ENCODE data around the gene MAPKAPK5. TPM values are rescaled to one million over a fixed set of nuclear protein-coding genes. Genes with fewer than 3 reads are reported as not detected.
A peak's percentile ranks its signal among the peaks of the same experiment; 100 is the strongest.
"Not testable (repeated sequence)": the region's sequence is repeated elsewhere in the genome, so short reads cannot be mapped to it uniquely, and the experiment has no call there.

Gene MAPKAPK5
- total and polyA plus RNA-seq, 3 experiments from 2014 or later = 47.6 to 72.1 (median 69.8) TPM

- POLR2A ChIA-PET; CTCF ChIA-PET; H3K4me1 ChIP-seq (ENCODE audit: insufficient read depth, low read length); H3K27ac ChIP-seq (ENCODE audit: low read depth, low read length); H3K36me3 ChIP-seq (ENCODE audit: insufficient read depth, low read length); H3K9me3 Mint-ChIP-seq; H3K27me3 ChIP-seq (ENCODE audit: insufficient read depth, low read length, poor library complexity, severe bottlenecking); H3K4me3 ChIP-seq (ENCODE audit: low read length); H3K27me3 Mint-ChIP-seq; H3K9me3 ChIP-seq (ENCODE audit: low read length): not testable (repeated sequence)
- H3K4me1 Mint-ChIP-seq = peaks cover 22 to 37% (median 31%) of the 10 kb centered on the region in 3 donors
- H3K36me3 Mint-ChIP-seq = peaks cover 0 to 18% (median 5%) of the 10 kb centered on the region in 3 donors
- H3K27ac Mint-ChIP-seq = peak overlapping the region in 5 of 8 donors; percentile 7 to 77 (median 24)
- peak overlapping the region in 3 of 7 donors; percentile 26 to 47 (median 27) for H3K4me3 Mint-ChIP-seq
- peak in 3 of 5 donors; percentile 33 to 58 (median 57) for DNase-seq
These were observed 7.2 kb upstream of the MAPKAPK5 start for GRCh38 chr12:111834740-111835386.

- H3K27me3 Mint-ChIP-seq; H3K9me3 ChIP-seq (ENCODE audit: low read length); POLR2A ChIA-PET; H3K9me3 Mint-ChIP-seq; H3K27me3 ChIP-seq (ENCODE audit: insufficient read depth, low read length, poor library complexity, severe bottlenecking); H3K4me3 ChIP-seq (ENCODE audit: low read length); DNase-seq; H3K36me3 ChIP-seq (ENCODE audit: insufficient read depth, low read length); H3K27ac ChIP-seq (ENCODE audit: low read depth, low read length): not testable (repeated sequence)
- H3K36me3 Mint-ChIP-seq = peaks cover 0 to 25% (median 5%) of the 10 kb centered on the region in 3 donors
- CTCF ChIA-PET = interaction anchor here (0.9 kb wide), 1 partner anchor 23 kb away, joined by 3 read pairs; no protein-coding TSS in a partner anchor
- peaks cover 14% of the 10 kb centered on the region for H3K4me1 ChIP-seq (ENCODE audit: insufficient read depth, low read length)
- H3K4me1 Mint-ChIP-seq = peaks cover 30 to 45% (median 39%) of the 10 kb centered on the region in 3 donors
- peak overlapping the region in 2 of 8 donors; percentile 27 to 56 for H3K27ac Mint-ChIP-seq
- H3K4me3 Mint-ChIP-seq = peak overlapping the region in 1 of 7 donors; percentile 58
These were observed 6.4 kb upstream of the MAPKAPK5 start for GRCh38 chr12:111835531-111836181.

- CTCF ChIA-PET = no interaction called here
- no peak overlapping the region for H3K27ac ChIP-seq (ENCODE audit: low read depth, low read length)
- POLR2A ChIA-PET = interaction anchor here (0.5 kb wide), 1 partner anchor 18 kb away, joined by 6 read pairs; no protein-coding TSS in a partner anchor
- H3K9me3 ChIP-seq (ENCODE audit: low read length) = no peaks in the 10 kb centered on the region
- no peak for DNase-seq
- peaks cover 24% of the 10 kb centered on the region for H3K4me1 ChIP-seq (ENCODE audit: insufficient read depth, low read length)
- peaks cover 0 to 2% of the 10 kb centered on the region in 2 donors for H3K27me3 Mint-ChIP-seq
- no peaks in the 10 kb centered on the region for H3K9me3 Mint-ChIP-seq
- H3K4me1 Mint-ChIP-seq = peaks cover 49 to 65% (median 58%) of the 10 kb centered on the region in 3 donors
- H3K27me3 ChIP-seq (ENCODE audit: insufficient read depth, low read length, poor library complexity, severe bottlenecking) = no peaks in the 10 kb centered on the region
- no peak overlapping the region for H3K4me3 ChIP-seq (ENCODE audit: low read length)
- H3K36me3 Mint-ChIP-seq = peaks cover 0 to 39% (median 7%) of the 10 kb centered on the region in 3 donors
- H3K36me3 ChIP-seq (ENCODE audit: insufficient read depth, low read length) = peaks cover 10% of the 10 kb centered on the region
- peak overlapping the region in 4 of 7 donors; percentile 3 to 99 (median 15) for H3K4me3 Mint-ChIP-seq
- H3K27ac Mint-ChIP-seq = peak overlapping the region in 2 of 8 donors; percentile 29 to 99
These were observed 3.7 kb upstream of the MAPKAPK5 start for GRCh38 chr12:111838353-111838752.

GRCh38 chr12:111840807-111841206 is 1.2 kb upstream of the MAPKAPK5 start:
- Mint-ChIP-seq H3K9me3 (no peaks in the 10 kb centered on the region), H3K36me3 (peaks cover 0 to 49% (median 7%) of the 10 kb centered on the region in 3 donors), H3K27me3 (peaks cover 0 to 2% of the 10 kb centered on the region in 2 donors), H3K4me3 (peak overlapping the region; percentile 94 to 100 (median 99)), H3K27ac (peak overlapping the region; percentile 98 to 100 (median 99)), H3K4me1 (peaks cover 56 to 74% (median 69%) of the 10 kb centered on the region in 3 donors)
- peak overlapping the region; percentile 87 for H3K4me3 ChIP-seq (ENCODE audit: low read length)
- CTCF ChIA-PET = interaction anchor here (0.7 to 2.1 kb wide), 4 partner anchors 14 to 543 kb away, joined by 3 to 8 read pairs (median 5); no protein-coding TSS in a partner anchor
- peak overlapping the region; percentile 88 for H3K27ac ChIP-seq (ENCODE audit: low read depth, low read length)
- peaks cover 40% of the 10 kb centered on the region for H3K4me1 ChIP-seq (ENCODE audit: insufficient read depth, low read length)
- no peaks in the 10 kb centered on the region for H3K27me3 ChIP-seq (ENCODE audit: insufficient read depth, low read length, poor library complexity, severe bottlenecking)
- no peaks in the 10 kb centered on the region for H3K9me3 ChIP-seq (ENCODE audit: low read length)
- no peak for DNase-seq
- peaks cover 10% of the 10 kb centered on the region for H3K36me3 ChIP-seq (ENCODE audit: insufficient read depth, low read length)
- POLR2A ChIA-PET = interaction anchor here (0.6 kb wide), 1 partner anchor 1758 kb away, joined by 3 read pairs; no protein-coding TSS in a partner anchor

GRCh38 chr12:111841236-111841749 is 735 bp upstream of the MAPKAPK5 start:
- Mint-ChIP-seq H3K4me1 (peaks cover 54 to 73% (median 71%) of the 10 kb centered on the region in 3 donors), H3K27me3 (peaks cover 0 to 2% of the 10 kb centered on the region in 2 donors), H3K27ac (peak overlapping the region; percentile 98 to 100 (median 99)), H3K9me3 (no peaks in the 10 kb centered on the region), H3K4me3 (peak overlapping the region; percentile 94 to 100 (median 99)), H3K36me3 (peaks cover 0 to 52% (median 7%) of the 10 kb centered on the region in 3 donors)
- ChIA-PET POLR2A (interaction anchor here (0.6 to 1.1 kb wide), 3 partner anchors 268 to 1758 kb away, joined by 3 read pairs; partner anchors contain the start of gene TRAFD1), CTCF (interaction anchor here (0.7 to 2.1 kb wide), 6 partner anchors 14 to 543 kb away, joined by 3 to 8 read pairs (median 4); partner anchors contain the start of gene ERP29)
- peak overlapping the region; percentile 88 for H3K27ac ChIP-seq (ENCODE audit: low read depth, low read length)
- no peaks in the 10 kb centered on the region for H3K27me3 ChIP-seq (ENCODE audit: insufficient read depth, low read length, poor library complexity, severe bottlenecking)
- H3K4me3 ChIP-seq (ENCODE audit: low read length) = peak overlapping the region; percentile 87
- H3K4me1 ChIP-seq (ENCODE audit: insufficient read depth, low read length) = peaks cover 40% of the 10 kb centered on the region
- H3K9me3 ChIP-seq (ENCODE audit: low read length) = no peaks in the 10 kb centered on the region
- DNase-seq = peak in 1 of 5 donors; percentile 3
- H3K36me3 ChIP-seq (ENCODE audit: insufficient read depth, low read length) = peaks cover 10% of the 10 kb centered on the region

GRCh38 chr12:111842556-111843396 is 748 bp downstream of the MAPKAPK5 start:
- Histone ChIP-seq H3K4me1 (ENCODE audit: insufficient read depth, low read length) (peaks cover 40% of the 10 kb centered on the region), H3K27me3 (ENCODE audit: insufficient read depth, low read length, poor library complexity, severe bottlenecking) (no peaks in the 10 kb centered on the region), H3K4me3 (ENCODE audit: low read length) (peak overlapping the region; percentile 63), H3K27ac (ENCODE audit: low read depth, low read length) (peak overlapping the region; percentile 88), H3K9me3 (ENCODE audit: low read length) (no peaks in the 10 kb centered on the region), H3K36me3 (ENCODE audit: insufficient read depth, low read length) (peaks cover 10% of the 10 kb centered on the region)
- CTCF ChIA-PET = interaction anchor here (1.0 to 2.1 kb wide), 4 partner anchors 9 to 171 kb away, joined by 3 to 8 read pairs (median 4); partner anchors contain the start of gene ERP29
- H3K27me3 Mint-ChIP-seq = peaks cover 0 to 2% of the 10 kb centered on the region in 2 donors
- H3K4me3 Mint-ChIP-seq = peak overlapping the region; percentile 93 to 99 (median 94)
- H3K4me1 Mint-ChIP-seq = peaks cover 56 to 81% (median 76%) of the 10 kb centered on the region in 3 donors
- H3K27ac Mint-ChIP-seq = peak overlapping the region; percentile 95 to 99 (median 98)
- no peaks in the 10 kb centered on the region for H3K9me3 Mint-ChIP-seq
- peaks cover 0 to 57% (median 6%) of the 10 kb centered on the region in 3 donors for H3K36me3 Mint-ChIP-seq
- POLR2A ChIA-PET = interaction anchor here (0.7 to 1.1 kb wide), 7 partner anchors 8 to 1412 kb away, joined by 3 to 5 read pairs (median 3); partner anchors contain the start of genes OAS2 and TRAFD1
- DNase-seq = peak in 1 of 5 donors; percentile 14

- Mint-ChIP-seq H3K4me3 (peak overlapping the region in 2 of 7 donors; percentile 66 to 99), H3K36me3 (peaks cover 0 to 46% (median 4%) of the 10 kb centered on the region in 3 donors), H3K9me3 (no peaks in the 10 kb centered on the region), H3K27ac (peak overlapping the region in 4 of 8 donors; percentile 9 to 43 (median 31)), H3K4me1 (peaks cover 38 to 68% (median 62%) of the 10 kb centered on the region in 3 donors), H3K27me3 (peaks cover 0 to 2% of the 10 kb centered on the region in 2 donors)
- Histone ChIP-seq H3K4me1 (ENCODE audit: insufficient read depth, low read length) (peaks cover 27% of the 10 kb centered on the region), H3K27ac (ENCODE audit: low read depth, low read length) (no peak overlapping the region), H3K36me3 (ENCODE audit: insufficient read depth, low read length) (no peaks in the 10 kb centered on the region), H3K27me3 (ENCODE audit: insufficient read depth, low read length, poor library complexity, severe bottlenecking) (no peaks in the 10 kb centered on the region), H3K4me3 (ENCODE audit: low read length) (no peak overlapping the region), H3K9me3 (ENCODE audit: low read length) (no peaks in the 10 kb centered on the region)
- ChIA-PET CTCF (no interaction called here), POLR2A (no interaction called here)
- no peak for DNase-seq
These were observed 4.0 kb downstream of the MAPKAPK5 start for GRCh38 chr12:111846016-111846415.

Data from CD8-positive, alpha-beta memory T cell (primary cell).